ENCODE results near the gene PRSS1. TPM values are rescaled to one million over a fixed set of nuclear protein-coding genes. Genes with fewer than 3 reads are reported as not detected.

Gene PRSS1
- total and polyA plus RNA-seq, 8 donors, result 0.99 TPM; not detected in 7

- DNase-seq (no peak), ATAC-seq (no peak)
- Histone ChIP-seq H3K4me1 (peaks cover 0 to 3% of the 10 kb centered on the region in 2 donors), H3K9me3 (no peaks in the 10 kb centered on the region), H3K4me3 (no peak overlapping the region), H3K36me3 (no peaks in the 10 kb centered on the region), H3K27me3 (peaks cover 9 to 34% of the 10 kb centered on the region in 2 donors), H3K27ac (no peak overlapping the region)
- TF ChIP-seq CTCF (IDR thresholded peaks at IDR 0.05), result no peak
- intact Hi-C loops (cut with DNase I), result no loop called here
These were observed 42.2 kb downstream of the PRSS1 start for GRCh38 chr7:142791502-142791901.

GRCh38 chr7:142792129-142792528 is 42.9 kb downstream of the PRSS1 start:
- DNase-seq (no peak), ATAC-seq (no peak)
- peaks cover 1 to 9% of the 10 kb centered on the region in 2 donors for H3K4me1 ChIP-seq
- H3K36me3 ChIP-seq, result no peaks in the 10 kb centered on the region
- H3K27me3 ChIP-seq, result peaks cover 16 to 41% of the 10 kb centered on the region in 2 donors
- no peak for TF ChIP-seq CTCF (IDR thresholded peaks at IDR 0.05)
- no peak overlapping the region for H3K4me3 ChIP-seq
- intact Hi-C loops (cut with DNase I), result no loop called here
- H3K9me3 ChIP-seq, result no peaks in the 10 kb centered on the region
- H3K27ac ChIP-seq, result no peak overlapping the region

- intact Hi-C loops (cut with DNase I), result no loop called here
- TF ChIP-seq CTCF (IDR thresholded peaks at IDR 0.05), result no peak
- Histone ChIP-seq H3K4me3 (no peak overlapping the region), H3K27me3 (peaks cover 20 to 45% of the 10 kb centered on the region in 2 donors), H3K27ac (no peak overlapping the region), H3K36me3 (no peaks in the 10 kb centered on the region), H3K4me1 (peaks cover 6 to 14% of the 10 kb centered on the region in 2 donors), H3K9me3 (no peaks in the 10 kb centered on the region)
- DNase-seq, result no peak
- ATAC-seq, result no peak
These were observed 43.3 kb downstream of the PRSS1 start for GRCh38 chr7:142792593-142792992.

- DNase-seq (no peak), ATAC-seq (no peak)
- Histone ChIP-seq H3K9me3 (no peaks in the 10 kb centered on the region), H3K27me3 (peaks cover 26 to 51% of the 10 kb centered on the region in 2 donors), H3K36me3 (no peaks in the 10 kb centered on the region), H3K4me1 (peaks cover 6 to 17% of the 10 kb centered on the region in 2 donors), H3K4me3 (no peak overlapping the region), H3K27ac (no peak overlapping the region)
- intact Hi-C loops (cut with DNase I), result no loop called here
- no peak for TF ChIP-seq CTCF (IDR thresholded peaks at IDR 0.05)
These were observed 43.9 kb downstream of the PRSS1 start for GRCh38 chr7:142793156-142793555.

- intact Hi-C loops (cut with DNase I), result no loop called here
- Histone ChIP-seq H3K36me3 (no peaks in the 10 kb centered on the region), H3K27me3 (peaks cover 40 to 65% of the 10 kb centered on the region in 2 donors), H3K9me3 (no peaks in the 10 kb centered on the region), H3K27ac (no peak overlapping the region), H3K4me1 (peaks cover 6 to 17% of the 10 kb centered on the region in 2 donors), H3K4me3 (no peak overlapping the region)
- no peak for TF ChIP-seq CTCF (IDR thresholded peaks at IDR 0.05)
- ATAC-seq (no peak), DNase-seq (no peak)
These were observed 46.1 kb downstream of the PRSS1 start for GRCh38 chr7:142795339-142795863.
